CD8-positive, alpha-beta memory T cell (primary cell): ENCODE data around the gene LAMTOR2. TPM values are rescaled to one million over a fixed set of nuclear protein-coding genes. Genes with fewer than 3 reads are reported as not detected.

Experiments
- CTCF ChIA-PET: fragments of 350-600 bp; sonication (Branson Sonifier 250); formaldehyde crosslinking; loops from one replicate; lab custom pipeline; 2021; ENCODE audit warnings: antibody characterized with exemption; lab: Charles Lee
- POLR2A ChIA-PET: fragments of 350-600 bp; sonication (Branson Sonifier 250); formaldehyde crosslinking; loops from one replicate; lab custom pipeline; 2021; ENCODE audit warnings: antibody characterized with exemption; lab: Charles Lee
- DNase-seq, 5 donors: peaks; one replicate each; pipeline versions ENCODE4 v3.0.0 to v3.0.0-alpha.2; 2020 to 2022; ENCODE audit warnings: mixed read lengths in 1 of 5
- H3K27ac ChIP-seq: one replicate; pipeline ENCODE4 v1.7.0; 2013; ENCODE audit warnings: low read depth, mild to moderate bottlenecking, low read length, moderate library complexity
- H3K27me3 ChIP-seq: 2 replicates; pipeline ENCODE4 v1.7.0; 2013; ENCODE audit warnings: low read length, mild to moderate bottlenecking; ENCODE audit not compliant: insufficient read depth, poor library complexity, severe bottlenecking
- H3K36me3 ChIP-seq: 2 replicates; pipeline ENCODE4 v1.7.0; 2013; ENCODE audit warnings: mild to moderate bottlenecking, low read length, moderate library complexity; ENCODE audit not compliant: insufficient read depth
- H3K4me1 ChIP-seq: 2 replicates; pipeline ENCODE4 v1.7.0; 2013; ENCODE audit warnings: mild to moderate bottlenecking, low read length, moderate library complexity; ENCODE audit not compliant: insufficient read depth
- H3K4me3 ChIP-seq: 2 replicates; pipeline ENCODE4 v1.7.0; 2013; ENCODE audit warnings: mild to moderate bottlenecking, low read length
- H3K9me3 ChIP-seq: 2 replicates; pipeline ENCODE4 v1.7.0; 2013; ENCODE audit warnings: mild to moderate bottlenecking, low read length
- H3K27ac Mint-ChIP-seq, 8 donors: one replicate each; pipeline ENCODE4 v1.8.0; 2020 to 2021; ENCODE audit warnings: mixed read lengths in 8 of 8, mild to moderate bottlenecking in 6 of 8, inconsistent platforms in 3 of 8, moderate library complexity in 3 of 8
- H3K27me3 Mint-ChIP-seq, 2 donors: one replicate each; pipeline ENCODE4 v1.8.0; 2020 to 2021; ENCODE audit warnings: mixed read lengths in 2 of 2, mild to moderate bottlenecking in 1 of 2, moderate library complexity in 1 of 2
- H3K36me3 Mint-ChIP-seq, 3 donors: one replicate each; pipeline ENCODE4 v1.8.0; 2020 to 2021; ENCODE audit warnings: mixed read lengths in 3 of 3, inconsistent platforms in 1 of 3, mild to moderate bottlenecking in 1 of 3
- H3K4me1 Mint-ChIP-seq, 3 donors: one replicate each; pipeline ENCODE4 v1.8.0; 2020 to 2021; ENCODE audit warnings: mixed read lengths in 3 of 3, inconsistent platforms in 1 of 3, mild to moderate bottlenecking in 1 of 3
- H3K4me3 Mint-ChIP-seq, 7 donors: one replicate each; pipeline ENCODE4 v1.8.0; 2020 to 2021; ENCODE audit warnings: mixed read lengths in 7 of 7, mild to moderate bottlenecking in 6 of 7, moderate library complexity in 4 of 7, inconsistent platforms in 2 of 7
- H3K9me3 Mint-ChIP-seq, 5 donors: one replicate each; pipeline ENCODE4 v1.8.0; 2020 to 2022; ENCODE audit warnings: mixed read lengths in 5 of 5, mild to moderate bottlenecking in 3 of 5, moderate library complexity in 2 of 5, inconsistent platforms in 1 of 5
- polyA plus RNA-seq: library from polyadenylated mRNA; unstranded; fragments of 300-500 nt; fragmentation: Illumina TruSeq; gene quantifications from one replicate; pipeline ENCODE4 v1.2.3, GENCODE V29; 2021
- total RNA-seq, 2 experiments: library from RNA; stranded (reverse); gene quantifications; one replicate each; pipeline ENCODE4 v1.2.3, GENCODE V29; 2021

Gene LAMTOR2
- total RNA-seq (10 to 100 TPM; 61.9 to 67.4 TPM), polyA plus RNA-seq (134 TPM)

- Mint-ChIP-seq H3K27ac (peak within 1 kb of the TSS; percentile 84 to 98 (median 95)), H3K27me3 (no peaks in the 10 kb centered on the region), H3K4me3 (peak within 1 kb of the TSS; percentile 90 to 99 (median 96)), H3K4me1 (peaks cover 29 to 49% (median 35%) of the 10 kb centered on the region in 3 donors), H3K36me3 (peaks cover 0 to 48% (median 4%) of the 10 kb centered on the region in 3 donors), H3K9me3 (no peaks in the 10 kb centered on the region)
- Histone ChIP-seq H3K27me3 (no peaks in the 10 kb centered on the region), H3K4me3 (peak within 1 kb of the TSS; percentile 96), H3K36me3 (no peaks in the 10 kb centered on the region), H3K9me3 (no peaks in the 10 kb centered on the region), H3K4me1 (peaks cover 16% of the 10 kb centered on the region), H3K27ac (peak within 1 kb of the TSS; percentile 79)
- ChIA-PET CTCF (no interaction called here), POLR2A (no interaction called here)
- peak; percentile 89 to 95 (median 93) for DNase-seq
These were observed at the start of gene LAMTOR2 for GRCh38 chr1:156054500-156055280. TSS of gene LAMTOR2 (plus strand) at chr1:156054782. CDS start at chr1:156054890, 108 bp downstream.

GRCh38 chr1:156004843-156005584 is 49.6 kb upstream of the LAMTOR2 start:
- peaks cover 5% of the 10 kb centered on the region for H3K36me3 ChIP-seq
- Mint-ChIP-seq H3K9me3 (no peaks in the 10 kb centered on the region), H3K27me3 (no peaks in the 10 kb centered on the region), H3K4me1 (peaks cover 28 to 32% (median 29%) of the 10 kb centered on the region in 3 donors), H3K36me3 (peaks cover 5 to 24% (median 6%) of the 10 kb centered on the region in 3 donors), H3K27ac (peak overlapping the region; percentile 84 to 96 (median 92)), H3K4me3 (peak overlapping the region in 6 of 7 donors; percentile 56 to 87 (median 72))
- POLR2A ChIA-PET, result no interaction called here
- DNase-seq, result peak in 3 of 5 donors; percentile 12 to 56 (median 21)
- no peaks in the 10 kb centered on the region for H3K27me3 ChIP-seq
- H3K4me1 ChIP-seq, result peaks cover 16% of the 10 kb centered on the region
- H3K4me3 ChIP-seq, result peak overlapping the region; percentile 2
- H3K27ac ChIP-seq, result no peak overlapping the region
- no peaks in the 10 kb centered on the region for H3K9me3 ChIP-seq
- CTCF ChIA-PET, result interaction anchor here (0.7 to 1.5 kb wide), 2 partner anchors 15 to 21 kb away, joined by 3 to 4 read pairs; no protein-coding TSS in a partner anchor

GRCh38 chr1:156006666-156007376 is 47.8 kb upstream of the LAMTOR2 start:
- CTCF ChIA-PET, result interaction anchor here (0.7 to 1.0 kb wide), 2 partner anchors 38 to 58 kb away, joined by 3 to 4 read pairs; no protein-coding TSS in a partner anchor
- no peaks in the 10 kb centered on the region for H3K27me3 Mint-ChIP-seq
- peak overlapping the region in 7 of 8 donors; percentile 48 to 92 (median 78) for H3K27ac Mint-ChIP-seq
- no peaks in the 10 kb centered on the region for H3K9me3 Mint-ChIP-seq
- H3K4me1 ChIP-seq, result peaks cover 16% of the 10 kb centered on the region
- peak overlapping the region in 2 of 7 donors; percentile 16 to 38 for H3K4me3 Mint-ChIP-seq
- no peaks in the 10 kb centered on the region for H3K9me3 ChIP-seq
- H3K36me3 ChIP-seq, result peaks cover 18% of the 10 kb centered on the region
- no peak overlapping the region for H3K4me3 ChIP-seq
- H3K27ac ChIP-seq, result no peak overlapping the region
- H3K27me3 ChIP-seq, result no peaks in the 10 kb centered on the region
- H3K36me3 Mint-ChIP-seq, result peaks cover 5 to 41% (median 16%) of the 10 kb centered on the region in 3 donors
- no peak for DNase-seq
- peaks cover 32 to 37% (median 36%) of the 10 kb centered on the region in 3 donors for H3K4me1 Mint-ChIP-seq
- POLR2A ChIA-PET, result no interaction called here

GRCh38 chr1:156009404-156009803 is 45.2 kb upstream of the LAMTOR2 start:
- POLR2A ChIA-PET, result no interaction called here
- CTCF ChIA-PET, result no interaction called here
- Histone ChIP-seq H3K36me3 (peaks cover 38% of the 10 kb centered on the region), H3K4me1 (peaks cover 15% of the 10 kb centered on the region), H3K27ac (no peak overlapping the region), H3K27me3 (no peaks in the 10 kb centered on the region), H3K9me3 (no peaks in the 10 kb centered on the region), H3K4me3 (no peak overlapping the region)
- no peak for DNase-seq
- Mint-ChIP-seq H3K4me1 (peaks cover 32 to 42% (median 35%) of the 10 kb centered on the region in 3 donors), H3K27me3 (no peaks in the 10 kb centered on the region), H3K36me3 (peaks cover 5 to 64% (median 20%) of the 10 kb centered on the region in 3 donors), H3K9me3 (no peaks in the 10 kb centered on the region), H3K4me3 (no peak overlapping the region), H3K27ac (peak overlapping the region in 3 of 8 donors; percentile 35 to 75 (median 67))

- Histone ChIP-seq H3K36me3 (peaks cover 46% of the 10 kb centered on the region), H3K27ac (no peak overlapping the region), H3K27me3 (no peaks in the 10 kb centered on the region), H3K4me1 (no peaks in the 10 kb centered on the region), H3K4me3 (no peak overlapping the region), H3K9me3 (no peaks in the 10 kb centered on the region)
- Mint-ChIP-seq H3K27ac (peak overlapping the region in 5 of 8 donors; percentile 29 to 78 (median 52)), H3K36me3 (peaks cover 12 to 73% (median 23%) of the 10 kb centered on the region in 3 donors), H3K4me3 (no peak overlapping the region), H3K9me3 (no peaks in the 10 kb centered on the region), H3K27me3 (no peaks in the 10 kb centered on the region), H3K4me1 (peaks cover 19 to 29% (median 22%) of the 10 kb centered on the region in 3 donors)
- ChIA-PET CTCF (no interaction called here), POLR2A (no interaction called here)
- no peak for DNase-seq
These were observed 42.3 kb upstream of the LAMTOR2 start for GRCh38 chr1:156012051-156012817.

- DNase-seq, result no peak
- Mint-ChIP-seq H3K4me1 (peaks cover 26 to 40% (median 27%) of the 10 kb centered on the region in 3 donors), H3K9me3 (no peaks in the 10 kb centered on the region), H3K27me3 (no peaks in the 10 kb centered on the region), H3K36me3 (peaks cover 10 to 77% (median 24%) of the 10 kb centered on the region in 3 donors), H3K4me3 (no peak overlapping the region), H3K27ac (peak overlapping the region in 2 of 8 donors; percentile 38 to 66)
- Histone ChIP-seq H3K27me3 (no peaks in the 10 kb centered on the region), H3K4me1 (peaks cover 9% of the 10 kb centered on the region), H3K4me3 (no peak overlapping the region), H3K27ac (no peak overlapping the region), H3K9me3 (no peaks in the 10 kb centered on the region), H3K36me3 (peaks cover 41% of the 10 kb centered on the region)
- CTCF ChIA-PET, result no interaction called here
- POLR2A ChIA-PET, result no interaction called here
These were observed 39.8 kb upstream of the LAMTOR2 start for GRCh38 chr1:156014829-156015228.

- no peaks in the 10 kb centered on the region for H3K9me3 Mint-ChIP-seq
- peaks cover 10 to 41% (median 10%) of the 10 kb centered on the region in 3 donors for H3K36me3 Mint-ChIP-seq
- peaks cover 4% of the 10 kb centered on the region for H3K36me3 ChIP-seq
- ChIA-PET CTCF (no interaction called here), POLR2A (interaction anchor here (0.5 kb wide), 1 partner anchor 85 kb away, joined by 10 read pairs; no protein-coding TSS in a partner anchor)
- no peaks in the 10 kb centered on the region for H3K27me3 ChIP-seq
- H3K4me1 ChIP-seq, result peaks cover 14% of the 10 kb centered on the region
- H3K27ac ChIP-seq, result peak overlapping the region; percentile 49
- peak overlapping the region; percentile 80 for H3K4me3 ChIP-seq
- no peak for DNase-seq
- H3K27me3 Mint-ChIP-seq, result peaks cover 0 to under 1% of the 10 kb centered on the region in 2 donors
- H3K27ac Mint-ChIP-seq, result peak overlapping the region; percentile 76 to 99 (median 96)
- H3K4me1 Mint-ChIP-seq, result peaks cover 27 to 45% (median 44%) of the 10 kb centered on the region in 3 donors
- H3K4me3 Mint-ChIP-seq, result peak overlapping the region; percentile 93 to 100 (median 98)
- no peaks in the 10 kb centered on the region for H3K9me3 ChIP-seq
These were observed 34.7 kb upstream of the LAMTOR2 start for GRCh38 chr1:156019946-156020292.
